K562 (cell line): ENCODE results near the gene ZNF24. TPM values are rescaled to one million over a fixed set of nuclear protein-coding genes. Genes with fewer than 3 reads are reported as not detected.

Source experiments
- ARID2 ChIP-seq: fragments of 450-650 bp; IDR thresholded peaks from 2 replicates; pipeline ENCODE4 v1.6.1; 2017; ENCODE audit warnings: antibody characterized with exemption, mild to moderate bottlenecking
- ARID4B ChIP-seq: sonication (generic); formaldehyde crosslinking; IDR thresholded peaks from 2 replicates; pipeline ENCODE4 v1.8.0; 2022; ENCODE audit warnings: mild to moderate bottlenecking, missing genetic modification reagents
- ATF7 ChIP-seq: fragments of 450-650 bp; IDR thresholded peaks from 2 replicates; pipeline ENCODE4 v1.7.1; 2014; ENCODE audit warnings: mild to moderate bottlenecking, moderate library complexity
- CC2D1A ChIP-seq: fragments of 450-650 bp; IDR thresholded peaks from 2 replicates; pipeline ENCODE4 v1.6.1; 2017; ENCODE audit warnings: mild to moderate bottlenecking
- DMBX1 ChIP-seq: fragments of 250-450 bp; sonication (Bioruptor Pico); IDR thresholded peaks from 2 replicates; pipeline ENCODE4 v1.8.0; 2022; ENCODE audit warnings: inconsistent platforms, mild to moderate bottlenecking, moderate library complexity, borderline replicate concordance
- DPF2 ChIP-seq: fragments of 450-650 bp; IDR thresholded peaks from 2 replicates; pipeline ENCODE4 v1.6.1; 2016
- ELF4 ChIP-seq: fragments of 450-650 bp; formaldehyde crosslinking; IDR thresholded peaks from 2 replicates; pipeline ENCODE4 v1.4.0; 2022; ENCODE audit warnings: missing genetic modification characterization
- GTF2F1 ChIP-seq: IDR thresholded peaks from 2 replicates; pipeline ENCODE4 v1.6.1; 2011; ENCODE audit warnings: low read depth, low read length, improper control_type of control experiment
- KLF16 ChIP-seq: IDR thresholded peaks from 2 replicates; pipeline ENCODE4 v1.6.1; 2016; ENCODE audit warnings: antibody characterized with exemption
- MAFK ChIP-seq: IDR thresholded peaks from 2 replicates; pipeline ENCODE4 v1.6.1; 2011; ENCODE audit warnings: low read length, improper control_type of control experiment
- MEIS2 ChIP-seq: fragments of 450-650 bp; IDR thresholded peaks from 2 replicates; pipeline ENCODE4 v1.6.1; 2014; ENCODE audit warnings: mild to moderate bottlenecking; ENCODE audit not compliant: partially characterized antibody
- NR1H2 ChIP-seq: sonication (generic); formaldehyde crosslinking; IDR thresholded peaks from 2 replicates; pipeline ENCODE4 v1.4.0; 2020; ENCODE audit warnings: mild to moderate bottlenecking, missing genetic modification reagents
- NRF1 ChIP-seq, 2 experiments: fragments of 450-650 bp; IDR thresholded peaks in 1 of 2; conservative IDR thresholded peaks in 1 of 2; 2 replicates each; pipeline ENCODE4 v1.6.1; 2014; ENCODE audit warnings: mild to moderate bottlenecking in 2 of 2
- POU5F1 ChIP-seq: fragments of 150-350 bp; IDR thresholded peaks from 2 replicates; pipeline ENCODE4 v1.6.1; 2014; ENCODE audit warnings: borderline replicate concordance, low read length, low read depth, mild to moderate bottlenecking; ENCODE audit not compliant: partially characterized antibody
- RAD21 ChIP-seq, 2 experiments: fragments of 250-450 bp in 1 of 2; fragments of 450-650 bp in 1 of 2; sonication (Bioruptor Pico) in 1 of 2; formaldehyde crosslinking in 1 of 2; IDR thresholded peaks in 1 of 2; conservative IDR thresholded peaks in 1 of 2; 2 replicates each; pipeline versions ENCODE4 v1.4.0 to v1.8.0; 2020 to 2022; ENCODE audit warnings: mild to moderate bottlenecking in 2 of 2, moderate library complexity in 1 of 2
- TCF7L2 ChIP-seq: fragments of 150-350 bp; IDR thresholded peaks from 2 replicates; pipeline ENCODE4 v1.6.1; 2016; ENCODE audit warnings: low read depth, mild to moderate bottlenecking, low read length, moderate library complexity
- ZNF175 ChIP-seq: fragments of 200-800 bp; sonication (Bioruptor generic); IDR thresholded peaks from 2 replicates; pipeline ENCODE4 v1.6.1; 2016; ENCODE audit warnings: low read depth, mild to moderate bottlenecking, missing genetic modification characterization, missing compliant biosample characterization
- ZNF444 ChIP-seq: fragments of 250-450 bp; sonication (Bioruptor Pico); IDR thresholded peaks from 2 replicates; pipeline ENCODE4 v1.4.0; 2020; ENCODE audit warnings: mild to moderate bottlenecking, moderate library complexity
- polyA plus RNA-seq, 8 experiments: library from polyadenylated mRNA; depleted of rRNA in 4 of 8; stranded (reverse) in 5 of 8; unstranded in 3 of 8; fragments of >200 nt; fragmentation: Nextera tagmentation in 2 of 8; fragmentation: Illumina TruSeq in 1 of 8; extraction: Ambion mirVana in 2 of 8; extraction: Trizol in 1 of 8; gene quantifications; 2 replicates each; pipeline versions ENCODE4 v1.2.1 to v1.2.3, GENCODE V29; 2011 to 2014; ENCODE audit warnings: inconsistent platforms in 1 of 8, missing spikeins in 1 of 8
- total RNA-seq, 7 experiments: library from RNA; depleted of rRNA in 6 of 7; stranded (reverse); fragments of >200 nt in 6 of 7; fragmentation: Illumina TruSeq in 2 of 7; extraction: Trizol in 2 of 7; gene quantifications; 2 replicates each; pipeline versions ENCODE4 v1.2.1 to v1.2.3, GENCODE V29; 2011 to 2021; ENCODE audit warnings: low replicate concordance in 1 of 7
- TF ChIP-seq, protein P1 (sequence below): sonication (generic); formaldehyde crosslinking; IDR thresholded peaks from 2 replicates; pipeline ENCODE4 v1.9.0; 2022; ENCODE audit warnings: mild to moderate bottlenecking, missing genetic modification reagents
- TF ChIP-seq, protein P2 (sequence below): fragments of 250-450 bp; sonication (Bioruptor Pico); IDR thresholded peaks from 2 replicates; pipeline ENCODE4 v1.8.0; 2021; ENCODE audit warnings: mild to moderate bottlenecking, moderate library complexity
- TF ChIP-seq, protein P3 (sequence below): fragments of 450-650 bp; conservative IDR thresholded peaks from 2 replicates; pipeline ENCODE4 v1.6.1; 2016; ENCODE audit warnings: missing genetic modification characterization, low read depth, mild to moderate bottlenecking, control low read depth, missing compliant biosample characterization

The ZNF24 gene
- total and polyA plus RNA-seq, 9 of the 15 experiments (the other 6 are each of a cell fraction or from before 2014, with no cell fraction given) = 35.7 to 72.8 (median 54.1) TPM

- peak; percentile 92 for TF ChIP-seq MEIS2
- TF ChIP-seq ARID4B (CRISPR knock-in tag) = peak; percentile 82; the same call in 1 of the 2 replicates
- peak; percentile 92 for TF ChIP-seq NR1H2 (CRISPR knock-in tag)
- no peak for TF ChIP-seq POU5F1
- TF ChIP-seq TCF7L2 = no peak
- peak; percentile 82; the same call in 1 of the 2 replicates for TF ChIP-seq GTF2F1
- TF ChIP-seq ARID2 = no peak
- peak; percentile 65; the same call in 1 of the 2 replicates for TF ChIP-seq DPF2
- 0 out of 4 replicates have a peak, but pooled peaks have one; percentile 11 to 14 for TF ChIP-seq RAD21 (CRISPR knock-in tag; conservative IDR thresholded peaks at IDR 0.05 in 1 of 2, IDR thresholded peaks at IDR 0.05 in 1 of 2)
- TF ChIP-seq ZNF444 = no peak
- TF ChIP-seq, protein P1, sequence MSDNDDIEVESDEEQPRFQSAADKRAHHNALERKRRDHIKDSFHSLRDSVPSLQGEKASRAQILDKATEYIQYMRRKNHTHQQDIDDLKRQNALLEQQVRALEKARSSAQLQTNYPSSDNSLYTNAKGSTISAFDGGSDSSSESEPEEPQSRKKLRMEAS (CRISPR knock-in tag) = no peak
- TF ChIP-seq, protein P2, sequence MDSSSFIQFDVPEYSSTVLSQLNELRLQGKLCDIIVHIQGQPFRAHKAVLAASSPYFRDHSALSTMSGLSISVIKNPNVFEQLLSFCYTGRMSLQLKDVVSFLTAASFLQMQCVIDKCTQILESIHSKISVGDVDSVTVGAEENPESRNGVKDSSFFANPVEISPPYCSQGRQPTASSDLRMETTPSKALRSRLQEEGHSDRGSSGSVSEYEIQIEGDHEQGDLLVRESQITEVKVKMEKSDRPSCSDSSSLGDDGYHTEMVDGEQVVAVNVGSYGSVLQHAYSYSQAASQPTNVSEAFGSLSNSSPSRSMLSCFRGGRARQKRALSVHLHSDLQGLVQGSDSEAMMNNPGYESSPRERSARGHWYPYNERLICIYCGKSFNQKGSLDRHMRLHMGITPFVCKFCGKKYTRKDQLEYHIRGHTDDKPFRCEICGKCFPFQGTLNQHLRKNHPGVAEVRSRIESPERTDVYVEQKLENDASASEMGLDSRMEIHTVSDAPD (CRISPR knock-in tag) = no peak
- TF ChIP-seq KLF16 = no peak
- peak; percentile 37; the same call in 1 of the 2 replicates for TF ChIP-seq MAFK
- peak; percentile 93 for TF ChIP-seq ATF7
- 0 out of 2 replicates have a peak, but pooled peaks have one; percentile 46 for TF ChIP-seq ELF4 (CRISPR knock-in tag)
- TF ChIP-seq, protein P3, sequence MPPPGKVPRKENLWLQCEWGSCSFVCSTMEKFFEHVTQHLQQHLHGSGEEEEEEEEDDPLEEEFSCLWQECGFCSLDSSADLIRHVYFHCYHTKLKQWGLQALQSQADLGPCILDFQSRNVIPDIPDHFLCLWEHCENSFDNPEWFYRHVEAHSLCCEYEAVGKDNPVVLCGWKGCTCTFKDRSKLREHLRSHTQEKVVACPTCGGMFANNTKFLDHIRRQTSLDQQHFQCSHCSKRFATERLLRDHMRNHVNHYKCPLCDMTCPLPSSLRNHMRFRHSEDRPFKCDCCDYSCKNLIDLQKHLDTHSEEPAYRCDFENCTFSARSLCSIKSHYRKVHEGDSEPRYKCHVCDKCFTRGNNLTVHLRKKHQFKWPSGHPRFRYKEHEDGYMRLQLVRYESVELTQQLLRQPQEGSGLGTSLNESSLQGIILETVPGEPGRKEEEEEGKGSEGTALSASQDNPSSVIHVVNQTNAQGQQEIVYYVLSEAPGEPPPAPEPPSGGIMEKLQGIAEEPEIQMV (tag) = peak; percentile 100
- TF ChIP-seq NRF1 (conservative IDR thresholded peaks at IDR 0.05 in 1 of 2, IDR thresholded peaks at IDR 0.05 in 1 of 2) = peak; percentile 98 to 99
- TF ChIP-seq DMBX1 = 0 out of 2 replicates have a peak, but pooled peaks have one; percentile 19
- TF ChIP-seq ZNF175 = 0 out of 2 replicates have a peak, but pooled peaks have one; percentile 35
- TF ChIP-seq CC2D1A = peak; percentile 100
Observed at GRCh38 chr18:35290094-35290735, 54.0 kb downstream of the ZNF24 start, which contains the start of gene ZSCAN30 (continued).
